Trophoblast cell (in vitro differentiated cells and primary cell): ENCODE results near the gene GLI2.
A peak's percentile ranks its signal among the peaks of the same experiment; 100 is the strongest.

Experiments used
- DNase-seq, 2 donors: peaks; one replicate each; pipeline ENCODE4 v3.0.0-alpha.2; 2016
- H2AFZ ChIP-seq: 2 replicates; pipeline ENCODE4 v1.6.1; 2013; ENCODE audit warnings: low read length, moderate library complexity, mild to moderate bottlenecking; ENCODE audit not compliant: insufficient read depth, poor library complexity
- H2AK5ac ChIP-seq: 2 replicates; pipeline ENCODE4 v1.6.1; 2013; ENCODE audit warnings: mild to moderate bottlenecking, low read length
- H2BK120ac ChIP-seq: 2 replicates; pipeline ENCODE4 v1.6.1; 2013; ENCODE audit warnings: low read length, mild to moderate bottlenecking, moderate library complexity; ENCODE audit not compliant: insufficient read depth, poor library complexity
- H2BK12ac ChIP-seq: 2 replicates; pipeline ENCODE4 v1.6.1; 2013; ENCODE audit warnings: mild to moderate bottlenecking, low read length, moderate library complexity
- H2BK5ac ChIP-seq: 2 replicates; pipeline ENCODE4 v1.6.1; 2013; ENCODE audit warnings: low read length, low read depth, moderate library complexity, mild to moderate bottlenecking; ENCODE audit not compliant: poor library complexity
- H3K14ac ChIP-seq: 2 replicates; pipeline ENCODE4 v1.6.1; 2013; ENCODE audit warnings: mild to moderate bottlenecking, low read length
- H3K18ac ChIP-seq: 2 replicates; pipeline ENCODE4 v1.6.1; 2013; ENCODE audit warnings: mild to moderate bottlenecking, low read length
- H3K23ac ChIP-seq: 2 replicates; pipeline ENCODE4 v1.6.1; 2013; ENCODE audit warnings: low read length
- H3K27ac ChIP-seq: 2 replicates; pipeline ENCODE4 v1.5.1; 2013; ENCODE audit warnings: low read depth, mild to moderate bottlenecking, inconsistent platforms, low read length, moderate library complexity
- H3K27me3 ChIP-seq: 2 replicates; pipeline ENCODE4 v1.6.1; 2013; ENCODE audit warnings: inconsistent platforms, mild to moderate bottlenecking, low read length, moderate library complexity; ENCODE audit not compliant: insufficient read depth
- H3K36me3 ChIP-seq, 2 experiments: 1 replicate in 1 of 2; 2 replicates in 1 of 2; pipeline ENCODE4 v1.6.1; 2013; ENCODE audit warnings: low read length in 2 of 2, mild to moderate bottlenecking in 2 of 2, moderate library complexity in 1 of 2; ENCODE audit not compliant: insufficient read depth in 2 of 2, control insufficient read depth in 1 of 2
- H3K4ac ChIP-seq: 2 replicates; pipeline ENCODE4 v1.6.1; 2013; ENCODE audit warnings: low read depth, mild to moderate bottlenecking, low read length, moderate library complexity
- H3K4me1 ChIP-seq, 2 experiments: 1 replicate in 1 of 2; 2 replicates in 1 of 2; pipeline ENCODE4 v1.6.1; 2013; ENCODE audit warnings: low read length in 2 of 2, mild to moderate bottlenecking in 2 of 2, moderate library complexity in 1 of 2; ENCODE audit not compliant: insufficient read depth in 2 of 2, control insufficient read depth in 1 of 2
- H3K4me2 ChIP-seq: 2 replicates; pipeline ENCODE4 v1.6.1; 2013; ENCODE audit warnings: inconsistent platforms, mild to moderate bottlenecking, low read length, moderate library complexity
- H3K4me3 ChIP-seq: 2 replicates; pipeline ENCODE4 v1.5.1; 2013; ENCODE audit warnings: mild to moderate bottlenecking, low read depth, low read length, inconsistent platforms
- H3K79me1 ChIP-seq: one replicate; pipeline ENCODE4 v1.6.1; 2013; ENCODE audit warnings: low read length
- H3K79me2 ChIP-seq: 2 replicates; pipeline ENCODE4 v1.6.1; 2013; ENCODE audit warnings: low read length, mild to moderate bottlenecking; ENCODE audit not compliant: control insufficient read depth, insufficient read depth, poor library complexity
- H3K9ac ChIP-seq: 2 replicates; pipeline ENCODE4 v1.6.1; 2013; ENCODE audit warnings: mild to moderate bottlenecking, low read length
- H3K9me3 ChIP-seq: 2 replicates; pipeline ENCODE4 v1.6.1; 2013; ENCODE audit warnings: low read depth, mild to moderate bottlenecking, control low read depth, inconsistent platforms, low read length; ENCODE audit not compliant: insufficient read depth
- H4K12ac ChIP-seq: 2 replicates; pipeline ENCODE4 v1.6.1; 2013; ENCODE audit warnings: low read depth, mild to moderate bottlenecking, low read length, moderate library complexity
- H4K8ac ChIP-seq: 2 replicates; pipeline ENCODE4 v1.6.1; 2013; ENCODE audit warnings: low read depth, mild to moderate bottlenecking, low read length, moderate library complexity
- H4K91ac ChIP-seq: one replicate; pipeline ENCODE4 v1.6.1; 2013; ENCODE audit warnings: low read depth, mild to moderate bottlenecking, low read length, moderate library complexity
- WGBS: extraction: QIAGEN DNeasy Blood & Tissue Kit; methylation state at CpG from one replicate; pipeline ENCODE4 v1.1.7; 2013; ENCODE audit warnings: missing lambda C conversion rate; ENCODE audit not compliant: insufficient read length, insufficient coverage; ENCODE audit errors: extremely low coverage; 5-methylcytosine and 5-hydroxymethylcytosine counted together

The GLI2 gene

DNA sequence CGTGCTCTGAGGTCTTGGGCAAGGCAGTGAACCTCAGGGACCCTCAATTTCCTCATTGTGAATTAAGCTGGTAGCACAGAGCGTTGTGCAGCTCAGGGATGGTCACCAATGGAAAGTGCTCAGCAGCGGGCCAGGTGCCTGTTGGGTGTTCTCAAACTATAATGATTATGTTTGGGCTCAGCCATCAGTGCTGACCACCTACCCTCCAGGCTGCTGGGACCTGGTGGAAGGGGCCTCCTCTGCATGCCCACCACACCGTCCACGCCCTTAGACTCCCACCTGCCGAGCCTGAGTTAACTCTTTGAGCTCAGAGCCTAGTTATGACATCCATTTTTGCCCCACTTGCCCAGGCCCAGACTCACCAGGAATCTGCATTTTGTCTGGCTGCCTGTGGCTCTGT lies 35.0 kb downstream of the GLI2 start:
- Histone ChIP-seq H3K27ac (no peak overlapping the region), H2BK5ac (no peak overlapping the region), H3K79me1 (peaks cover 11% of the 10 kb centered on the region), H3K14ac (no peak overlapping the region), H3K4ac (no peak overlapping the region), H3K18ac (no peak overlapping the region), H3K9me3 (no peaks in the 10 kb centered on the region), H2AK5ac (no peak overlapping the region), H4K91ac (no peak overlapping the region), H3K27me3 (no peaks in the 10 kb centered on the region), H2BK12ac (no peak overlapping the region), H3K4me2 (no peak overlapping the region), H3K23ac (no peak overlapping the region), H4K8ac (no peak overlapping the region), H3K79me2 (peaks cover 2% of the 10 kb centered on the region), H4K12ac (no peak overlapping the region), H3K4me3 (no peak overlapping the region), H2AFZ (no peak overlapping the region), H2BK120ac (no peak overlapping the region), H3K36me3 (no peaks in the 10 kb centered on the region), H3K9ac (no peak overlapping the region), H3K4me1 (peaks cover 24 to 31% of the 10 kb centered on the region in 2 experiments)
- no CpG with 5 or more reads among the region's 6 CpGs for WGBS
- no peak for DNase-seq

DNA sequence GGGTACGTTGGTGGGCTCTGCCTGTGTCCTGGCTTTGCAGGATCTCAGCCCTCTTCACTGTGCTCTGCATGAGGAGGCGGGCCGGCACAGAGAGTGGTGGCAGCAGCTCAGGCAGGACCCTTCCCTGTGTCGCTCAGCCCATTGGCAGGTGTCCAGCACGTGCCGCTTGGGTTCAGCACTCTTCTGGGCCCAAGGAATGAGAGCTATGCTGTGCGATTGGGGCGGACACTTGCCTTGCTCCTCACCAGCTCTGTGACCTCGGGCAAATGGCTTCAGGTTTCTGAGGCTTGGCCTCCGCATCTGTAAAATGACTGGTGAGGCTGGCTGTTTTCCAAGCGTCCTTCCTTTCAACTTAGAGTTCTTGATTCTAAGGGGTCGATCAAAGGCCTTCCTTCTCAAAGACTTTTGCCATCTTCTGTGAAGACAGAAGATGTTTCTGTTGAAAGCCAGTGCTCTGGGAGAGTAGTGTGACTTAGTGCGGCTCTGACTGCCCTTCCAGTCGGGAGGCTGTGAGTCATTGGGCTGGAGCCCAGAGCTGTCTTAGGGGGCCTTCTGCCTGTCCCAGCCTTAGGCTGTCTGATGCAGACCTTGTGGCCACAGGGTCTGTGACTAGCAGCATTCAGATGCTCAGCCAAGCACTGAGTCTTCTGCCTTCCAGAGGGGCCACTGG lies 35.6 kb downstream of the GLI2 start:
- H2BK12ac ChIP-seq, result no peak overlapping the region
- H4K91ac ChIP-seq, result no peak overlapping the region
- no peaks in the 10 kb centered on the region for H3K9me3 ChIP-seq
- H3K4me3 ChIP-seq, result no peak overlapping the region
- H3K23ac ChIP-seq, result no peak overlapping the region
- peaks cover 9% of the 10 kb centered on the region for H3K79me1 ChIP-seq
- H3K14ac ChIP-seq, result peak overlapping the region; percentile 9
- peak overlapping the region; percentile 3 for H3K27ac ChIP-seq
- H3K4me2 ChIP-seq, result peak overlapping the region; percentile 9
- H3K9ac ChIP-seq, result no peak overlapping the region
- H2AK5ac ChIP-seq, result no peak overlapping the region
- DNase-seq, result no peak
- H2BK5ac ChIP-seq, result no peak overlapping the region
- no peak overlapping the region for H4K8ac ChIP-seq
- H4K12ac ChIP-seq, result no peak overlapping the region
- H3K4ac ChIP-seq, result no peak overlapping the region
- H2BK120ac ChIP-seq, result no peak overlapping the region
- peaks cover 2% of the 10 kb centered on the region for H3K79me2 ChIP-seq
- H3K36me3 ChIP-seq, result no peaks in the 10 kb centered on the region
- no peaks in the 10 kb centered on the region for H3K27me3 ChIP-seq
- no peak overlapping the region for H2AFZ ChIP-seq
- whole genome bisulfite sequencing, result no CpG with 5 or more reads among the region's 14 CpGs
- peaks cover 20 to 27% of the 10 kb centered on the region in 2 experiments for H3K4me1 ChIP-seq
- no peak overlapping the region for H3K18ac ChIP-seq

DNA sequence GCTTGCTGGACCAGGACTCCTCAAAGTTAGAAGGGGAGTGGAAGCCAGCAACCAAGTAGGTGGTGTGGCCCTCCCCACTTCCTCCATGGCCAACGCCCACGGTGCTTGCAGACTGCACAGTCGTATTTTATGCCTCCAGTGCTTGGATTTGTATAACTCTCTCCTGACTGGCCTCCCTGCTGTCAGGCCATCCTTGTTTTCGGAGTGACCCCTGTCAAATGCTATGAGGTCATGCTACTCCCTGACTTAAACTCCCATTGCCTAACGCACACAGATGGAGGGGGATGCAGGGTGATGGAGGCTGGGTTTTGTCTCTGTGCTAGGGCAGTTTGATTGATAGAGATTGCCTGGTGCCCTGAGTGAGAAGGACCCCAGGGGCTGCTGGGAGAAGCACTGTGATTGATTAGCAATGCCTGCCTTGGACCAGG lies 36.1 kb downstream of the GLI2 start:
- no peak for DNase-seq
- Histone ChIP-seq H2AK5ac (no peak overlapping the region), H3K9ac (no peak overlapping the region), H3K18ac (no peak overlapping the region), H4K91ac (no peak overlapping the region), H4K8ac (no peak overlapping the region), H3K4me1 (peaks cover 16 to 23% of the 10 kb centered on the region in 2 experiments), H3K79me1 (peaks cover 6% of the 10 kb centered on the region), H2BK120ac (no peak overlapping the region), H3K79me2 (peaks cover 2% of the 10 kb centered on the region), H3K27ac (peak overlapping the region; percentile 3), H3K14ac (no peak overlapping the region), H4K12ac (no peak overlapping the region), H2AFZ (no peak overlapping the region), H3K27me3 (no peaks in the 10 kb centered on the region), H3K4me2 (peak overlapping the region; percentile 9), H2BK5ac (no peak overlapping the region), H3K36me3 (no peaks in the 10 kb centered on the region), H3K23ac (no peak overlapping the region), H2BK12ac (no peak overlapping the region), H3K4me3 (no peak overlapping the region), H3K9me3 (no peaks in the 10 kb centered on the region), H3K4ac (no peak overlapping the region)
- WGBS, result no CpG with 5 or more reads among the region's 5 CpGs

DNA sequence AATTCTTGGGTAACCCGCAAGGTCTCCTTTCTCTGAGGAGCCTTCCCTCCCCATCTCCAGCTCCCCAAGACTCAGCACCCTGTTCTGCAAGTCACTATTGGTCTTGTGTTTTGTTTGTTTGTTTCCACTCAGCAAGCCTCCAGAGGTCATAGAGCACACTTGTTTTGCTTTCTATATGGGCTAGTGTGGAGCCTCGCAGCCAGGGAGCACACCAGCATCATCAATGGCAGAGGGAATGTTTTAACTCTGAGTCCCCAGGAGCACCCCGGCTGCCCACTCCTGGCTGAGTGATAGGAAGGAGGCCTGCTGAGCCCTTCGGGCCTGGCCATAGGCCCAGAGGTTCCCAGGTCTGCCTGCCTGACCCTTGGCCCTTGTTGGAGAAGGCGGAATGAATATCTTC lies 36.6 kb downstream of the GLI2 start:
- H3K27me3 ChIP-seq, result no peaks in the 10 kb centered on the region
- peaks cover 12 to 18% of the 10 kb centered on the region in 2 experiments for H3K4me1 ChIP-seq
- no peak overlapping the region for H3K14ac ChIP-seq
- peaks cover 4% of the 10 kb centered on the region for H3K79me1 ChIP-seq
- no peak overlapping the region for H4K12ac ChIP-seq
- H2BK12ac ChIP-seq, result no peak overlapping the region
- H3K4me2 ChIP-seq, result no peak overlapping the region
- H2BK5ac ChIP-seq, result no peak overlapping the region
- no peak overlapping the region for H3K27ac ChIP-seq
- H4K91ac ChIP-seq, result no peak overlapping the region
- no peak overlapping the region for H3K9ac ChIP-seq
- H3K4ac ChIP-seq, result no peak overlapping the region
- DNase-seq, result no peak
- no CpG with 5 or more reads among the region's 5 CpGs for WGBS
- H3K18ac ChIP-seq, result no peak overlapping the region
- H3K9me3 ChIP-seq, result peaks cover 2% of the 10 kb centered on the region
- no peak overlapping the region for H3K4me3 ChIP-seq
- H2BK120ac ChIP-seq, result no peak overlapping the region
- no peak overlapping the region for H3K23ac ChIP-seq
- H4K8ac ChIP-seq, result no peak overlapping the region
- no peaks in the 10 kb centered on the region for H3K36me3 ChIP-seq
- H2AK5ac ChIP-seq, result no peak overlapping the region
- H2AFZ ChIP-seq, result no peak overlapping the region
- H3K79me2 ChIP-seq, result peaks cover 2% of the 10 kb centered on the region
